HTR-8/SVneo (cell line): ENCODE measurements around the gene NCKAP5.
"Not testable (repeated sequence)": the region's sequence is repeated elsewhere in the genome, so short reads cannot be mapped to it uniquely, and the experiment has no call there.

ENCODE experiments used
- DNase-seq: peaks from one replicate; pipeline ENCODE4 v3.0.0; 2011; ENCODE audit warnings: low spot score, mixed read lengths; ENCODE audit not compliant: insufficient read length
- FAIRE-seq: peaks from 2 replicates; lab custom pipeline; 2011; peaks lifted over from hg19 to GRCh38; lab: Jason Lieb, UNC

Gene NCKAP5

GRCh38 chr2:132731441-132731840 is 836.8 kb downstream of the NCKAP5 start:
- DNase-seq (no peak), FAIRE-seq (no peak)

DNA sequence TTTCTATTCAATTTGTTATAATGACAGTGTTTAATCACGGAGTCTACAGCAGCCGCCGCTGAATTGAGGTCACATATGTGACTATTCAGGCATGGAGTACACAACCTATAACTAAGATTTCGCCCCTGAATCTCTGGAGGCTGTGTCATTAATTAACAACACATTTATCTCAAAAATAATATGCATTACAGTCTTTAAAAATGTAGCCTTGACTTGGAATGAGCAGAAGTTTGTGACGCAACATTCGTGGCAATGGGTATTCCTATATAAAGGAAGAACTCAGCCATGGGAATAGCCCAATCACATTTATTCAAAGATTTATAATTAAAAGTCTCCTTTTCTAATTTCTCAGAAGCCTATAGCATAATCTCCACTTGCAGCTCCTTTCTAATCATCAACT is 837.7 kb downstream of the NCKAP5 start:
- DNase-seq: no peak
- FAIRE-seq: no peak

GRCh38 chr2:132729522-132729921 is 838.7 kb downstream of the NCKAP5 start:
- DNase-seq (no peak), FAIRE-seq (no peak)

DNA sequence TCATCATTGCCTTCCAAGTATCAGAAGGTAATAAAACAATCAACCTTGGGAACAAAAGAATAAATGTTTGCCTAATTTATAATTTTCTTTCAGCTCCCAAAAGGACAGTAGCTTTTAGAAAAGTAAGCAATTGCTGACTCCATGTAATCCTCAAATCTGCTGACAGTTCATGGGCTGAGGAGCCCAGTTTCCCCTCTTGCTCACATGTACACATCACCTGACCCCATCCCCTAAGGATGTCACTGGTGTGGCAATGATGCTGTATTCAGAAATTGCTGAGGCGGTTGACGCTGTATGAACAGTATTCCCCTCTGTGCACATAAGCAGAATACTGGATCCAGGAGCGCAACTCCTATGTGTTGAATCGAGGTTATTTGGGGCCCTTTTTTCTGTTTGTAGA is 842.1 kb downstream of the NCKAP5 start:
- DNase-seq (no peak), FAIRE-seq (no peak)

DNA sequence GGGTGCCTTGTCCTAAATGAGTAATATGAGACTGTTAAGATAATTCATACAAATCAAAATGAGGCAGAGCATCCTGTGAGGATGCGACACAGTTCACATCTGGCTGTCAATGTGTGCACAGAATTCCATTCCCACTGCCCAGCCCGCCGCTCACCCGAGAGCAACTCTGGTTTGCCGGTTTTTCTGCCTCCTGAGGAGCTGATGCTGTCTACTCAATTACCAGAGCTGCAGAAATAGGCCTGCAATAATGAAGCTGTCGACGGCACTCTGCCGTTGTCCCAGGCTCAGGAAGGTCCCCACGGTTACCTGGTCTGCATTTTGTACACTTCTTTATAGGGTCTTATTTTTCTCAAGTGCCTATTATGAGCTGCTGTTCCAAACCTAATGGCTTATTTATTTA is 842.5 kb downstream of the NCKAP5 start:
- DNase-seq (no peak), FAIRE-seq (no peak)

DNA sequence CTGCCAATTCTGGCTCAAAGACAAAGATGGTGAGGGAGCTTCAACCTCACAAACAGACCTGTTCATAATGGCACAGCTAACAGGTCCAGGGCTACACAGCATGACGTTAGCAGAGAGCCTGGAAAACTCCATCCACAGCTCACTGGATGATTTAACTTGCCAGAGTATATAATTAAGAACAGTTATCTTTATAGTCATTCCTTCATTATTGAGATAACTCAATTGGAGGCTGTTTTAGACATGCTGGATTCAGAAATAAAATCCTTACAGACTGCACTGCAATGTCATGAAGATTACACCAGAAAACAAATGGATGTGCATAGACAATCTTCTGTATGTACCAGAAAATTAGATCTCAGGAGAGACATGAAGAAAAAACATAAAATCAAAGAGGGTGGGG is 843.1 kb downstream of the NCKAP5 start:
- no peak for DNase-seq
- no peak for FAIRE-seq

- FAIRE-seq: no peak
- no peak for DNase-seq
These were observed 846.3 kb downstream of the NCKAP5 start for GRCh38 chr2:132721938-132722337.

GRCh38 chr2:132720393-132720792 is 847.9 kb downstream of the NCKAP5 start:
- no peak for DNase-seq
- FAIRE-seq: no peak

DNA sequence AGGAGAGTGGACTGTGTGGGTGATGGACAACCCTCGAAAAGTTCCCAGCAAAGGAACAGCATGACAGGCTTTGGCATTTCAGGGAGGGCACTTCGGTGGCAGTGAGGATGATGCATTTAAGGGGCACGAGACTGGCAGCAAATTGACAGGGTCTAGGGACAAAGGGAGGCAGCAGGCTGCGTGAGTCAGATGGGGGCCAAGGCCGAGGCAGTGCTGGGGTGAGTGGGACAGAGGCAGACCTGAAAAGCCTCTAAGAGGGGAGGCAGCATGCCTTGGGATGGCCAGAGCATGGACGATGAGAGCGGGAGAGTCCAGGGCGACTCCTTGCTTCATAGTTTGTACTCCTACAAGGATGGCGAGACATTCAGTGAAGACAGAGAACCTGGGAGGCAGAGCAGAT is 848.8 kb downstream of the NCKAP5 start:
- no peak for FAIRE-seq
- DNase-seq: no peak

DNA sequence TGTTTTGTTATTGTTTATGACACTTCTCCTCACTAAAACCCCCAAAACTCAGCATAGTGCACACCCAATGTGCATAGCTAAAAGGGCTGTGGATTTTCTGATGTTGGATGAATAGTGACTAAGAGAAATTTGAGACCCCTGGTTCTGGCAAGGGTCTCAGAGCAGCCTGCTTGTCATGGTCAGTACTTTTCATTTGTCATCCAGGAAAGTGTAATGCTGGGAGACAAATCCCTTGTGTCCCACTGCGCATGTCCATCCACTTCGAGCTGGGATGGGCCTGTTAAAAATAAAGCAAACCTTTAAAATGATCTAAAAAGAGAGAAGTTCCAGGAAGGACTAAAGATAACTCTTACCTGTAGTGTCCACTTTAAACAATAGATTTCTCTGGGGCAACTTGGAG is 851.3 kb downstream of the NCKAP5 start:
- FAIRE-seq (no peak), DNase-seq (no peak)

DNA sequence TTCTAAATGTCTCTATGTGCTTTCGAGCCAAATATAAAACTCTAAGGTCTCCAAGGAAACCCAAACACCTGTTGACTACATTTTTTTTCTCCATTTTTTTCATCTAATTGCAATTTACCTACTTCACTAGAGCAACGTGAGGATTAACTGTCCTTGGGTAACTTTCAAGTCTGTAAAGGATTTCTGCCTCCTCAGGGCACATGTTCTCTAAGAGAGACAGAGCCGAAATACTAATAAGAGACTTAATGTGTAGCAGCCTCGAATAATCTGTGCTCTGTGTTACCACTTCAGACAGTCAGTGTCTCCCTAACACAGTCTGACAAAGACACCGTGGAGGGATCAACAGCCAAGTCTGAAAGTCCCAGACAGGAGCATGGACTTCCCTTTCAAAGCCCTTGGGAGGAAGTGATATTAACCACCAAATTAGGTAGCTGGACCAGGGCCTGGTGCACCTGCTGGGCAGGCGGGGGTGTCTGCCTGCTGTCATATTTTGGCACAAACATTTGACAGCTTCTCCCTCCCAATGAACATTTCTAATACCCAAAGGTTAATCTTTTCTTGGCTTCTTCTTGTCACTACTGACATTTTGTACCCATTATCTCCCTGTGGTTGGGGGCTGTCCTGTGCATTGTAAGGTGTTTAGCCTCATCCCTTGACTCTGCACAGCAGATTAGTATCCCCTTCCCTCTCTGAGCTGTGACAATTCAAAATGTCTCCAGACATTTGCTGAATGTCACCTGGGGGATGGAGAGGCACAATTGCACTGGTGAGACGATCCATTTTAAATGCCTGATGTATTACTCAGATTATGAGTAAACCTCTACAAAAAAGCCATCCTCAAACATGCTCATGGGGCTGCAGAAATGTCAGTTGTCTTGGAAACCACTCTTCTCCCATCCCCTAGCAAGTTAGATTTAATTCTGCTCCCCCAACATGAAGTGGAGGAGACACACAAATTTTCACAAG is 852.6 kb downstream of the NCKAP5 start:
- FAIRE-seq: no peak
- no peak for DNase-seq

DNA sequence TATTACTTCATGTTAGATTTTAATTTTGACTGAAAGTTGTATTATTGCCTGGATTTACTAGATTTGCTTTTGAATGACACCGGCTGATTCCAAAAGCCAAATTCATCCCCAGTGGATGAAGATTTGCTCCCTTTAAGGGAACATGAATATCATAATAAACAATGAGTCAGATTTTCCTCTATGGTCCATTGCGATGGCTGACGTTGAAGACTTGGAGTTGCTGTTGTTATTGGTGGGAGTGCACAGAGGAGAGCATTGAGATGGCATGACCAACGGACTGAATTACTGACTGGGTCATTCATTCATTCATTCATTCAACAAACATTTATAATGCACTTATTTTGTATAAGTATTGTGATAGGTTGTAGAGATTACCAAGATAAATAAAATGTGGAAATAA is 864.9 kb downstream of the NCKAP5 start:
- no peak for DNase-seq
- FAIRE-seq: no peak

DNA sequence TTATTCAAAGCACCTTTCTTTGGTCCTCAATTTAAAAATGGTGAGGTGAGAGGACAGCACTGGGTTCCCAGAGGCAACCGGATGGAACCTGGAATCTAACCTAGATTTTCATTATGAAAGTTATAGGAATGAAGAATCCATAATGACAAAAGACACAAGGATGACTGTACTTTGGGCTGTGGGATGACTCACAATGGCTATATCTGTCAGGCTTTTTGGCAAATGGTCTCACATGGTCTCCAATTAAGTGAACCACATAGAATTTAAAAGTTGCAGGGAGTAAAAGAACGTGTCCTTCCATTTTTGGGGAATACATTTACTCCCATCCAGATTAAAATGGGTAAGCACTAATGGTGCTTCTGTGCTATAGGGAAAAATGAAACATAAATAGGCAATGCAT is 866.5 kb downstream of the NCKAP5 start:
- DNase-seq: no peak
- no peak for FAIRE-seq

GRCh38 chr2:132699802-132700201 is 868.5 kb downstream of the NCKAP5 start:
- not testable (repeated sequence) for FAIRE-seq, DNase-seq

- FAIRE-seq, DNase-seq: not testable (repeated sequence)
These were observed 869.9 kb downstream of the NCKAP5 start for GRCh38 chr2:132698347-132698746.

DNA sequence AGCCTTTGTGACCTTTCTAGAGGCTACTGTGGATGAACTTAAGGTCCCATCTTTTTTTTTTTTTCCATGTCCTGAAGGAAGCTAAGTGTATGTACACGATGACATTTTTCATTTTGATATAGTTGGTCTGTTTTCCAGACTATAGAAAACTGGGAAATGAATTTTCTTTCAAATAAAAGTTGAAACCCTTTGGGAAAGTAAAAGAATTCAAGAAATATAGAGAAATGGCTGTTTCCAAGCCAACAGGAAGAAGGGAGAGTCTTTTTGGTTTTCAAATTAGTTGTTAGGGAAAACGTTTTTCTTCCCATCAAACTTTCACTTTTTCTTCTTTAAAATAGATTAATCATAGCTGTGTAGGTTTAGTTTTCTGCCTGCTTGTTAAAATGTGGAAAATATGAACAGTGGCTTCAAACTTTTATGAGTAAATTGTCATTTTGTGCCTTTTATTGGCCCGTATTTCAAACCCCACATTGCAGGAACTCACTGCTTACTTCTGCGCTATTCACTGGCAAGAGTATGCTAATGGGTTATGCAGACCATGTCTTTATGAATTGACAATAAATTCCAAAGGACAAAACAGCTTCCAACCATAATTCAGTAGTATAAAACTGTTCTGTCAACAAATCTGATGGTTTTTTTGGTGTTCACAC is 870.6 kb downstream of the NCKAP5 start:
- no peak for DNase-seq
- no peak for FAIRE-seq

- FAIRE-seq: no peak
These were observed 875.4 kb downstream of the NCKAP5 start for GRCh38 chr2:132692816-132693215.

DNA sequence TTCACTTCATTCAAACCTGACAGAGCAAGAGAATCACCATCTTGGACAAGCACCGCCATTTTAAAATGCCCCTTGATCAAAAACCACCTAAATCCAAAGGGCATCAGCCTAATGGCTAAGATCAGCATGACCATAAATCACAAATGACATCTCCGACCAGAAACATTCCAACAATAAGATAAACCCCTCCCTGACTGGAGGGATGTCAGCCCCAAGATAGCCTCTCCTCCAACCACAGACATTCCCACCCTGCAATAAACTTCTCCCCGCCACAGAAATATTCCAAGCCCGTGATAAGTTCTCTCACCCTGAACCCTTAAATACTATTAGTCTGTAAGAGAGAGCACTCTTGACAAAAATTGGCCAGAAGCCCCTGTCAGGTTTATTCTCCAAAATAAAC is 876.7 kb downstream of the NCKAP5 start:
- DNase-seq: no peak
- FAIRE-seq: no peak

More at GRCh38 chr2:132692816-132693215, 875.4 kb downstream of the NCKAP5 start:
- no peak for DNase-seq

GRCh38 chr2:132690664-132691303 is 877.5 kb downstream of the NCKAP5 start:
- FAIRE-seq (no peak), DNase-seq (no peak)

DNA sequence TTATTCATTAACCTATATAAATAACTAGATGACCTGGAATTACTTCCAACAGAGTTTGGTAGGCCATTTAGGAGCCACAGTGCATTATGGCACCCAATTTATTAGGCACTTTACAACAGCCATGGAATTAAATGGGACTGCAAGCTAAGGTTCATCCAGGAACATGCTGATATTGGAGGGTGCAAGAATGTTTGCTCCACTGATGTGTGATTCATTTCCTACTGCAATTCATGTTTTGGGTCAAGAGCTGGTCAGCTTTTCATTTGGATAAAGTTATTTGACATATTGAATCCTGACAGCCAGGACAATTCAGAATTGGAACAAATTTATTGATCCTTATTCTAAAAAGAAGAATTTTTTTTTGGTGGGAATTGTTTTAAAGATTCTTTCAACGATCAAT is 886.5 kb downstream of the NCKAP5 start:
- FAIRE-seq: no peak
- DNase-seq: no peak

GRCh38 chr2:132680544-132680943 is 887.7 kb downstream of the NCKAP5 start:
- no peak for FAIRE-seq
- no peak for DNase-seq
